Measurements from ENCODE around the gene PCGF2. TPM values are rescaled to one million over a fixed set of nuclear protein-coding genes. Genes with fewer than 3 reads are reported as not detected.
"Not testable (repeated sequence)": the region's sequence is repeated elsewhere in the genome, so short reads cannot be mapped to it uniquely, and the experiment has no call there.

PCGF2 gene
- polyA plus RNA-seq (2012; ENCODE audit: missing spikeins): 2.1 TPM

GRCh38 chr17:38748149-38748891 lies at the start of gene PCGF2:
Gene PCGF2, minus strand, starts transcription at chr17:38748336. Its CDS starts 7,934 bp downstream, at chr17:38740402.
- TF ChIP-seq POLR2A (IDR thresholded peaks at IDR 0.05; ENCODE audit: low read depth, low read length) (no peak), TAF1 (IDR thresholded peaks at IDR 0.05; ENCODE audit: borderline replicate concordance, low read depth, low read length) (no peak), POLR2AphosphoS5 (IDR thresholded peaks at IDR 0.05; ENCODE audit: low read depth, low read length) (no peak)
- DNase-seq (ENCODE audit: insufficient read length) (no peak), FAIRE-seq (no peak)

- DNase-seq (ENCODE audit: insufficient read length): no peak
- no peak for TF ChIP-seq POLR2A (IDR thresholded peaks at IDR 0.05; ENCODE audit: low read depth, low read length)
- TF ChIP-seq POLR2AphosphoS5 (IDR thresholded peaks at IDR 0.05; ENCODE audit: low read depth, low read length): no peak
- TF ChIP-seq TAF1 (IDR thresholded peaks at IDR 0.05; ENCODE audit: borderline replicate concordance, low read depth, low read length): no peak
- no peak for FAIRE-seq
Measured at GRCh38 chr17:38797828-38798227, 49.7 kb upstream of the PCGF2 start.

- FAIRE-seq (no peak), DNase-seq (ENCODE audit: insufficient read length) (no peak)
- TF ChIP-seq TAF1 (IDR thresholded peaks at IDR 0.05; ENCODE audit: borderline replicate concordance, low read depth, low read length): no peak
- TF ChIP-seq POLR2A (IDR thresholded peaks at IDR 0.05; ENCODE audit: low read depth, low read length): no peak
- TF ChIP-seq POLR2AphosphoS5 (IDR thresholded peaks at IDR 0.05; ENCODE audit: low read depth, low read length): no peak
Measured at GRCh38 chr17:38797158-38797490, 49.0 kb upstream of the PCGF2 start.

- FAIRE-seq: no peak
- TF ChIP-seq POLR2AphosphoS5 (IDR thresholded peaks at IDR 0.05; ENCODE audit: low read depth, low read length): no peak
- no peak for TF ChIP-seq TAF1 (IDR thresholded peaks at IDR 0.05; ENCODE audit: borderline replicate concordance, low read depth, low read length)
- TF ChIP-seq POLR2A (IDR thresholded peaks at IDR 0.05; ENCODE audit: low read depth, low read length): no peak
- DNase-seq (ENCODE audit: insufficient read length): no peak
Measured at GRCh38 chr17:38796451-38797157, 48.5 kb upstream of the PCGF2 start.

GRCh38 chr17:38794221-38794620 lies 46.1 kb upstream of the PCGF2 start:
- DNase-seq (ENCODE audit: insufficient read length): no peak
- TF ChIP-seq POLR2A (IDR thresholded peaks at IDR 0.05; ENCODE audit: low read depth, low read length): no peak
- no peak for TF ChIP-seq POLR2AphosphoS5 (IDR thresholded peaks at IDR 0.05; ENCODE audit: low read depth, low read length)
- no peak for TF ChIP-seq TAF1 (IDR thresholded peaks at IDR 0.05; ENCODE audit: borderline replicate concordance, low read depth, low read length)
- no peak for FAIRE-seq

- TF ChIP-seq POLR2AphosphoS5 (IDR thresholded peaks at IDR 0.05; ENCODE audit: low read depth, low read length) (no peak), POLR2A (IDR thresholded peaks at IDR 0.05; ENCODE audit: low read depth, low read length) (no peak), TAF1 (IDR thresholded peaks at IDR 0.05; ENCODE audit: borderline replicate concordance, low read depth, low read length) (no peak)
- no peak for FAIRE-seq
Measured at GRCh38 chr17:38791162-38791561, 43.0 kb upstream of the PCGF2 start.

GRCh38 chr17:38790148-38790707 lies 42.1 kb upstream of the PCGF2 start:
- DNase-seq (ENCODE audit: insufficient read length); FAIRE-seq: not testable (repeated sequence)

More at GRCh38 chr17:38791162-38791561, 43.0 kb upstream of the PCGF2 start:
- no peak for DNase-seq (ENCODE audit: insufficient read length)

GRCh38 chr17:38789185-38789584 lies 41.0 kb upstream of the PCGF2 start:
- FAIRE-seq (no peak), DNase-seq (ENCODE audit: insufficient read length) (no peak)
- no peak for TF ChIP-seq POLR2A (IDR thresholded peaks at IDR 0.05; ENCODE audit: low read depth, low read length)
- TF ChIP-seq TAF1 (IDR thresholded peaks at IDR 0.05; ENCODE audit: borderline replicate concordance, low read depth, low read length): no peak
- TF ChIP-seq POLR2AphosphoS5 (IDR thresholded peaks at IDR 0.05; ENCODE audit: low read depth, low read length): no peak

- not testable (repeated sequence) for DNase-seq (ENCODE audit: insufficient read length); FAIRE-seq
Measured at GRCh38 chr17:38787999-38788398, 39.9 kb upstream of the PCGF2 start.

- no peak for FAIRE-seq
- TF ChIP-seq POLR2AphosphoS5 (IDR thresholded peaks at IDR 0.05; ENCODE audit: low read depth, low read length) (no peak), TAF1 (IDR thresholded peaks at IDR 0.05; ENCODE audit: borderline replicate concordance, low read depth, low read length) (no peak), POLR2A (IDR thresholded peaks at IDR 0.05; ENCODE audit: low read depth, low read length) (no peak)
- DNase-seq (ENCODE audit: insufficient read length): no peak
Measured at GRCh38 chr17:38786372-38786771, 38.2 kb upstream of the PCGF2 start.

GRCh38 chr17:38783227-38783626 lies 35.1 kb upstream of the PCGF2 start:
- FAIRE-seq (no peak), DNase-seq (ENCODE audit: insufficient read length) (no peak)
- TF ChIP-seq POLR2AphosphoS5 (IDR thresholded peaks at IDR 0.05; ENCODE audit: low read depth, low read length) (no peak), POLR2A (IDR thresholded peaks at IDR 0.05; ENCODE audit: low read depth, low read length) (no peak), TAF1 (IDR thresholded peaks at IDR 0.05; ENCODE audit: borderline replicate concordance, low read depth, low read length) (no peak)
